Measurements from ENCODE around the gene SMAD3.

- TF ChIP-seq CTCF (IDR thresholded peaks at IDR 0.05): no peak
- no peak for TF ChIP-seq POLR2A (IDR thresholded peaks at IDR 0.05)
Measured at GRCh38 chr15:67147396-67147949, 82.1 kb downstream of the SMAD3 start.
